HG03064 (cell line): ENCODE measurements around the gene LRFN3.
"Not testable (repeated sequence)": the region's sequence is repeated elsewhere in the genome, so short reads cannot be mapped to it uniquely, and the experiment has no call there.

Source experiments
- ATAC-seq: cut with Tn5 transposase; IDR thresholded peaks from one replicate; pipeline ENCODE4 v1.9.1; 2021; ENCODE audit warnings: low read depth; ENCODE audit not compliant: unreplicated experiment

Gene LRFN3

DNA sequence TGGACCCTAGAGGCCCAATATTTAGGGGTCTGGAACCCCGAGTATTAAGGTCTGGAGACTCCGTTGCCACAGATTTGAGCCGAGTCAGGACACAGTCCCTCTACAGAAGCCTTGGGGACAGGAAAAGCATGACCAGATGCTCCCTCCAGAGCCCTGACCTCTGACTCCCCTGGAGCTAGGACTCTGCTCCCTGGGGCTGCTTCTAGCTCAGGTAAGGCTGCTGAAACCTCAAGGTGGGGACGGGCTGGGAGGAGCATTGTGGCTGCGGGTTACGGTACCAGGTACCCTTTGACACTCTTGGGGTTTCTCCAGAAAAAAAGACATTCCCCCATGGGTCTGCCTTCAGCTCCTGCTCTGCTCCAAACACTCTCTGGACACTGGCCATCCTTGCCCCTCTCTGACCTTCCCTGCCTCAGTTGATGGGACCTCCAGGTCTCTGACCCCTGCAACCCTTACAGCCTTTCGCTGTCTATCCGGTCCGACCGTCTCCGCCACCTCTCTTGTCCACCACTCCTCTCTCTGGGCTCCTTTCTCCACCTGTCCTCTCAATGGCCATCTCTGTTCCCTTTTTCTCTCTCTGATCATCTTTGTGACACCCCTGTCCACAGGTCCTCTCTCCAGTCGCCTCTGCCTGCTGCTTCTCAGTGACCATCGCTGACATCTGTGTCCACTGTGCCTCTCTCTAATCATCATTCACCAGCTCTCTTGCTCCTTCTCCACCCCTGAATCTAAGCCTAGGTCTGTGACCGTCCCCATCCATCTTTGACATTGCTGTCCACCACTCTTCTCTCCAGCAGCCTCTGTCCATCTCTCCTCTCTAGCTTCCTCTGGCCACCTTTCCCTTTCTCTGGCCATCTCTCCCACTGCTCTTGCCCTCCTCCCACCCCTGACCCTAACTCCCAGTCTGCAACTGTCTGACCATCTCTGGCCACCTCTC, 1.4 kb downstream of the LRFN3 start:
- no peak for ATAC-seq

DNA sequence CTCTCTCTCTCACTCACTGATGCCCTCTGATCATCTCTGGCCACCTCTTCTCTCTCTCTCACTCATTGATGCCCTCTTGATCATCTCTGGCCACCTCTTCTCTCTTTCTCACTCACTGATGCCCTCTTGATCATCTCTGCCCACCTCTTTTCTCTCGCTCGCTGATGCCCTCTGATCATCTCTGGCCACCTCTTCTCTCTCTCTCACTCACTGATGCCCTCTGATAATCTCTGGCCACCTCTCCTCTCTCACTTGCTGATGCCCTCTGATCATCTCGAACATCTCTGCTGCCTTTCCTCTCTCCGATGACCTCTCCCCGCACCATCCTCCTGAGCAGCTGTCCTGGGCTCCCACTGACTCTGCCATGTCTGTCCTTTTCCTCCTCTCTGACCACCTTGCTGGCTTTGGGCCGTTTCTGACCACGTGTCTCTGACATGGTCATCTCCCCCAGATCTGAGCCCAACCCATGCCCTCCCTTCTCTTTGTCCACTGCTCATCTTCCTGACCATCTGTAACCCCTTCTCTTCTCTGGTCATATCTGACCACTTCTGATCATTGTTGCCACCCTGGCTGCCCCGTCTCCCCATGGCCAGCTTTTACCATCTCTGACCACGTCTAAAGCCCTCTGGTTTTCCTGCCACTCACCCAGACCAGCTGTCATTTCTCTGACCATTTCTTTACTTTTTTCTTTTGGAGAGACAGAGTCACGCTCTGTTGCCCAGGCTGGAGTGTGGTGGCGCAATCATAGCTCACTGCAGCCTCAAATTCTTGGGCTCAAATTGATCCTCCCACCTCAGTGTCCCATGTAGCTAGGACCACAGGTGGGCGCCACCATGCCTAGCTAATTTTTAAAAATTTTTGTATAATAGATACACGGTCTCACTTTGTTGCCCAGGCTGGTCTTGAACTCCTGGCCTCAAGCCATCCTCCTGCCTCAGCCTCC, 2.4 kb downstream of the LRFN3 start:
- ATAC-seq: no peak

DNA sequence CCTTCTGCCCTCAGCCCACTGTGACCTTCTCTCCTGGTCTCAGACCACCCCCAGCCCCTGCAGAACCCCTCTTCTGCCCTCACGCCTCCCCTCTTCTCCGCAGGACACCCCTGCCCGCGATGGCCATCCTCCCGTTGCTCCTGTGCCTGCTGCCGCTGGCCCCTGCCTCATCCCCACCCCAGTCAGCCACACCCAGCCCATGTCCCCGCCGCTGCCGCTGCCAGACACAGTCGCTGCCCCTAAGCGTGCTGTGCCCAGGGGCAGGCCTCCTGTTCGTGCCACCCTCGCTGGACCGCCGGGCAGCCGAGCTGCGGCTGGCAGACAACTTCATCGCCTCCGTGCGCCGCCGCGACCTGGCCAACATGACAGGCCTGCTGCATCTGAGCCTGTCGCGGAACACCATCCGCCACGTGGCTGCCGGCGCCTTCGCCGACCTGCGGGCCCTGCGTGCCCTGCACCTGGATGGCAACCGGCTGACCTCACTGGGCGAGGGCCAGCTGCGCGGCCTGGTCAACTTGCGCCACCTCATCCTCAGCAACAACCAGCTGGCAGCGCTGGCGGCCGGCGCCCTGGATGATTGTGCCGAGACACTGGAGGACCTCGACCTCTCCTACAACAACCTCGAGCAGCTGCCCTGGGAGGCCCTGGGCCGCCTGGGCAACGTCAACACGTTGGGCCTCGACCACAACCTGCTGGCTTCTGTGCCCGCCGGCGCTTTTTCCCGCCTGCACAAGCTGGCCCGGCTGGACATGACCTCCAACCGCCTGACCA, 3.3 kb downstream of the LRFN3 start:
- ATAC-seq: no peak

DNA sequence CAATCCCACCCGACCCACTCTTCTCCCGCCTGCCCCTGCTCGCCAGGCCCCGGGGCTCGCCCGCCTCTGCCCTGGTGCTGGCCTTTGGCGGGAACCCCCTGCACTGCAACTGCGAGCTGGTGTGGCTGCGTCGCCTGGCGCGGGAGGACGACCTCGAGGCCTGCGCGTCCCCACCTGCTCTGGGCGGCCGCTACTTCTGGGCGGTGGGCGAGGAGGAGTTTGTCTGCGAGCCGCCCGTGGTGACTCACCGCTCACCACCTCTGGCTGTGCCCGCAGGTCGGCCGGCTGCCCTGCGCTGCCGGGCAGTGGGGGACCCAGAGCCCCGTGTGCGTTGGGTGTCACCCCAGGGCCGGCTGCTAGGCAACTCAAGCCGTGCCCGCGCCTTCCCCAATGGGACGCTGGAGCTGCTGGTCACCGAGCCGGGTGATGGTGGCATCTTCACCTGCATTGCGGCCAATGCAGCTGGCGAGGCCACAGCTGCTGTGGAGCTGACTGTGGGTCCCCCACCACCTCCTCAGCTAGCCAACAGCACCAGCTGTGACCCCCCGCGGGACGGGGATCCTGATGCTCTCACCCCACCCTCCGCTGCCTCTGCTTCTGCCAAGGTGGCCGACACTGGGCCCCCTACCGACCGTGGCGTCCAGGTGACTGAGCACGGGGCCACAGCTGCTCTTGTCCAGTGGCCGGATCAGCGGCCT, 4.1 kb downstream of the LRFN3 start:
- ATAC-seq: no peak

DNA sequence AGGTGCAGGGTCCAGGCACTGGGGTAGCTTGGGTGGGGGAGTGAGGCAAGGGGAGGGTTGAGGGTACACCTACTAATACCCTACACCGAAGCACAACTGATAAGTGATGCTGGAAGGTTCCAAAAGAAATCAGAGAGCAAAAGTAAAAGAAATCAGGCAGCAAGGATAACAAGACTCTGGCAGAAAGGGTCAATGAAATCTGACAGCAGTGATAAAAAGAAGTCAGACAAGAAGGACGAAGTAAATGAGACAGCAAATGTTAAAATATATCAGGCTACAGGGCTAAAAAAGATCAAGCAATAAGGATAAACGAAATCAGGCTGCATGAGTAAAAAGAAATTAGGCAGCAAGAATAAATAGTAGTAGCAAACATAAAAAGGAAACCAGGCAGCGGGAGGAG, 4.7 kb downstream of the LRFN3 start:
- ATAC-seq: no peak

DNA sequence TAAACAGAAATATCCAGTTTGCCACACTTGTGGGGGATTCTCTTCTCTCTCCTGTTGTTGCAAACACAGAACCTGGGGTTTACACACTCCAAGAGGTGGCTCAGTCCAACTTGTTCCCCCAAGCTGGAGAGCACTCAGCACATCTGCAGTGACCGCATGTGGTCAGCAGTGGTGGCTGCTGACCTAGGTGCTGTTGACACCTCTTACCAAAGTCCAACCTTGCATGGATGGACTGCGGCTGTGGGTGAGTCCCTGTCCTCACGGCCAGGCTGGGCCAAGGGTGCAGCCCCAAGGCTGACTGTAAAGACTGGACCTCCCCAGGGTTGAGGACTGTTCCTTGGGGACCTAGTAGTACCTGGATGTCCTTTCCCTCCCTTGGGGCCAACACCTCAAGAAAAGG, 6.1 kb downstream of the LRFN3 start:
- ATAC-seq: no peak

DNA sequence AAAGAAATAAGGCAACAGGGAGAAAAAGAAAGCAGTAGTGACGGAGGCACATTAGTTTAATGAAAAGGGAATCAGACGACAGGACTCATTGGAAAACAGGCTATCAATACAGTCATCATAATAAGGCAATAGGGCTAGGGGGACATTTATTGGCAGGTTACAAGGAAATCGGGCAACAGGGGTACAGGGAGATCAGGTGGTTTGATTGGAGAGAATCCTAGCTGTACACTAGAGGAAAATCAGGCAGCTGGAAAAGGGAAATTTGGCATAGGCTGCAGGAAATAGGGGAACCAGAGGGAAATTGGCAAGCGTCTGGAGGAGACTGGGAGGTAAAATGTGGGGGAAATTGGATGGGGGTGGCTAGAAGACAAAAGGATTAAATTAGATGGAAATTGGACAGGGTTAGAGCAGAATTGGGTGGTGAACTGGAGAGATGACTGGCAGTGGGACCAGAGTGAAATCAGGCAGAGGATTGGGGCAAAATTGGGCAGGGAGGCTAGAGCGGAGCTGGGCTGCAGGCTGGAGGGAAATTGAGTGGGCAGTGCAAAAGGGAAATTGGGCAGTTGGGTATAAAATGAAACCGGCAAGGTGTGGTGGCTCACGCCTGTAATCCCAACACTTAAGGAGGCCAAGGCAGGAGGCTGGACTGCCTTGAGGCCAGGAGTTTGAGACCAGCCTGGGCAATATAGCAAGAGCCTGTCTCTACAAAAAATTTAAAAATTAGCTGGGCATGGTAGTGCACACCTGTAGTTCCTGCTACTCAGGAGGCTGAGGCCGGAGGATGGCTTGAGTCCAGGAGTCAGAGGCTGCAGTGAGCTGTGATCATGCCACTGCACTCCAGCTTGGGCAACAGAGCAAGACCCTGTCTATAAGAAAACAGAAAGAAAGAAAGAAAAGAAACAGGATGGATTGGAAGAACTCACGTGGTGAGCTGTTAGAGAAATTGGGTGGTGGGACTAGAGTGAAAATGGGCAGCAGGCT, 7.4 kb downstream of the LRFN3 start:
- ATAC-seq: no peak

DNA sequence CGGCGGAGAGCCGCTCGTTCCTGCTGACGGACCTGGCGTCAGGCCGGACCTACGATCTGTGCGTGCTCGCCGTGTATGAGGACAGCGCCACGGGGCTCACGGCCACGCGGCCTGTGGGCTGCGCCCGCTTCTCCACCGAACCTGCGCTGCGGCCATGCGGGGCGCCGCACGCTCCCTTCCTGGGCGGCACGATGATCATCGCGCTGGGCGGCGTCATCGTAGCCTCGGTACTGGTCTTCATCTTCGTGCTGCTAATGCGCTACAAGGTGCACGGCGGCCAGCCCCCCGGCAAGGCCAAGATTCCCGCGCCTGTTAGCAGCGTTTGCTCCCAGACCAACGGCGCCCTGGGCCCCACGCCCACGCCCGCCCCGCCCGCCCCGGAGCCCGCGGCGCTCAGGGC, 8.4 kb downstream of the LRFN3 start:
- ATAC-seq: no peak

DNA sequence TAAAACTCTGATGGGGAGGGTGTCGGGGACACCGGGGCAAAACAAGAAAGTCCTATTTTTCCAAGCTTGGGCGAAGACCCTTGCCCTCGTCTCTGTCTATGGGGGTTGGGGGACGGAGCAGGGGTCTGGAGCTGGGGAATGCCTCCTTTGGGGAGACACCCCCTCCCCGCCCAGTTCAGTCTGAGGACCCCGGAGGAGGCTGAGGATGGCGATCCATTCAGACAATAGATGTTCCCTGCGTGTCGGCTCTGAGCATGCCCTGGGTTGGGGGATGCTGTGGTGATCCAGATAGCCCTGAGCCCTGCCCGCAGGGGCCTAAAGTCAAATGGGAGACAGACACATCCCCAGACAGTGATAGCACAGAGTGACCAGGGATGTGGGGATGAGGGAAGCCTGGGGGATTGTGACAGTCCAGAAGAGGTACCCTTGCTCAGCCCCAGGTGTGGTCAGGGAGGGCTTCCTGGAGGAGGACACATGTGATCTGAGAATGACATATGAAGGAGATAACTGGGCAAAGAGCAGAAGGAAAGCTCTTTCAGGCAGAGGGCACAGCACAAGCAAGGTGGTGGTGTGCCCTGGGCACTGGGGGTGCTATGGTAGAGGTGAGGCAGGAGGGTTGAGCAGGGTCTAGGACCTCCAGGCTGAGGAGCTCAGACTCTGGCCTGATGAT, 9.1 kb downstream of the LRFN3 start:
- no peak for ATAC-seq

DNA sequence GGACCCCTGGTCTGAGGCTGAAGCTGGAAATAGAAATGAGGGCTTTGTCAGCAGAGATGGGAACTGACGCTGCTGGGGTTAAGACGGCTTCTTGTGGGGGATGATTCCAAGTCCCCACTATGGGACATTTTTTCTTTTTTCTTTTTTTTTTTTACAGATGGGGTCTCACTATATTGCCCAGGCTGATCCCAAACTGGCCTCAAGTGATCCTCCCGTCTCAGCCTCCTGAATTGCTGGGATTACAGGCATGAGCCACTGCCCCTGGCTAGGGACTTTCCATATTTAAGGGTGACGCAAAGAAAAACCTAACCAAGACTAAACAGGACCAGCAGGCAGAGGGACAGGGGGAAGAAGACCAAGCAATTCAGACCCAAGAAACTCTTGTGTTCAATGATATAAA, 10.0 kb downstream of the LRFN3 start:
- no peak for ATAC-seq

DNA sequence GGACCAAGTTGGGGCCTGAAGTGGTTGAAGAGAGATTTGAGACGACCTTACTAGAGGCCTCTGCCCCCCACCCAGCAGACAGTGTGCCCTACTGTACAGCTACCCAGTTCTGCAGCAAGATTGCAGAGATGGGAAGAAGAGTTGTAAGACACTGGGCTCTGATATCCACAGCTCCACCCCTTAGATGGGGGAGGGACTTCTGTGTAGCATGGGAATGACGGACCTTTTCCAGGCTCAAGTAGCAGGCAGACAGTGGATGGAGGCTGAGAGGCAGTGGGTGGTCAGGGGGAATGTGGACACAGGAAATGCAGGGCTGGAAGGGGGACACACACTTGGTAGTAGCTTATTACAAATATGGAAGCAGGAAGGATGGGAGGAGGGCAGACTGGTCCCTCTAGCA, 13.0 kb downstream of the LRFN3 start:
- ATAC-seq: no peak

DNA sequence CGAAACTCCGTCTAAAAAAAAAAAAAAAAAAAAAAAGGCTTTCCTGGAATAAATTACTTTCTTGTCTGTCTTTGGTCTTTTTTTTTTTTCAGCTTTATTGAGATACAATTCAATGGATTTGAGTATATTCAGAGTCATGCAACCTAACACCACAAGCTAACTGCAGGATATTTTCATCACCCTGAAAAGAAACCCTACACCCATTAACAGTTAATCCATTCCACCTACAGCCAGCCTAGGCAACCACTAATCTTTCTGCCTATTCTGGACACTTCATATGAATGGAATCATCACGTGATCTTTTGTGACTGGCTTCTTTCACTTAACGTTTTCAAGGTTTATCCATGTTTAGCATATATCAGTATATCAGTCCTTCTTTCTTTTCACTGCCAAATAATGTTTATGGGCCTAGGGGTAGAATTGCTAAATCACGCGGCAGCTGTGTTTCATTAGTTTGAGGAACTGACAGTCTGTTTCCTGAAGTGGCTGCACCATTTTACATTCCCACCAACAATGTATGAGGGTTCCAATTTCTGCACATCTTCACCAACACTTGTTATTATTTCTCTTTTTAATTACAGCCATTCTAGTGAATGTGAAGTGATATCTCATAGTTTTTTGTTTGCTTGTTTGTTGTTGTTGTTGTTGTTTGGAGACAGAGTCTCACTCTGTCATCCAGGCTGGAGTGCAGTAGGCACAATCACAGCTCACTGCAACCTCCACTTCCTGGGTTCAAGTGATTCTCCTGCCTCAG, 19.9 kb downstream of the LRFN3 start:
- no peak for ATAC-seq

DNA sequence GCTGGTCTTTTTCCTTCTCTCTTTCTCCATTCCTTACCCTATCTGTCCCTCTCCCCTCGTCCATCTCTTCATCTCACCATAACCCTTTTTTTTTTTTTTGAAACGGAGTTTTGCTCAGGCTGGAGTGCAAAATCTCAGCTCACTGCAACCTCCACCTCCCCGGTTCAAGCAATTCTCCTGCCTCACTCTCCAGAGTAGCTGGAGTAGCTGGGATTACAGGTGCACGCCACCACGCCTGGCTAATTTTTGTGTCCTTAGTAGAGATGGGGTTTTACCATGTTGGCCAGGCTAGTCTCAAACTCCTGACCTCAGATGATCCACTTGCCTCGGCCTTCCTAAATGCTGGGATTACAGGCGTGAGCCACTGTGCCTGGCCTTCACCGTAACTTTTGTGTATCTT, 21.2 kb downstream of the LRFN3 start:
- ATAC-seq: not testable (repeated sequence)

DNA sequence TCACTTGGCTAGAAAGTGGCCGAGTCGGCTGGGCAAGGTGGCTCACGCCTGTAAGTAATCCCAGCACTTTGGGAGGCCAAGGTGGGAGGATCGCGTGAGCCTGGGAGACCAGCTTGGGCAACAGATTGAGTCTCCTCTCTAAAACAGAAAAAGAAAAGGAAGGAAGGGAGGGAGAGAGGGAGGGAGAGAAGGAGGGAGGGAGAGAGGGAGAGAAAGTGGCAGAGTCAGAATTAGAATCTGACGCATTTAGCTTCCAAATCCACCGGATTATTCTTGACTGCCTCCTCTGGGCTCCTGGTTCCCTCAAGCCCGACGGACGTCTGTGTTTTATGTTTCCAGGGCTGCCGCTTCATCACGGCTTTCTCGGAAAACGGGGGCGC, 22.5 kb downstream of the LRFN3 start:
- no peak for ATAC-seq

DNA sequence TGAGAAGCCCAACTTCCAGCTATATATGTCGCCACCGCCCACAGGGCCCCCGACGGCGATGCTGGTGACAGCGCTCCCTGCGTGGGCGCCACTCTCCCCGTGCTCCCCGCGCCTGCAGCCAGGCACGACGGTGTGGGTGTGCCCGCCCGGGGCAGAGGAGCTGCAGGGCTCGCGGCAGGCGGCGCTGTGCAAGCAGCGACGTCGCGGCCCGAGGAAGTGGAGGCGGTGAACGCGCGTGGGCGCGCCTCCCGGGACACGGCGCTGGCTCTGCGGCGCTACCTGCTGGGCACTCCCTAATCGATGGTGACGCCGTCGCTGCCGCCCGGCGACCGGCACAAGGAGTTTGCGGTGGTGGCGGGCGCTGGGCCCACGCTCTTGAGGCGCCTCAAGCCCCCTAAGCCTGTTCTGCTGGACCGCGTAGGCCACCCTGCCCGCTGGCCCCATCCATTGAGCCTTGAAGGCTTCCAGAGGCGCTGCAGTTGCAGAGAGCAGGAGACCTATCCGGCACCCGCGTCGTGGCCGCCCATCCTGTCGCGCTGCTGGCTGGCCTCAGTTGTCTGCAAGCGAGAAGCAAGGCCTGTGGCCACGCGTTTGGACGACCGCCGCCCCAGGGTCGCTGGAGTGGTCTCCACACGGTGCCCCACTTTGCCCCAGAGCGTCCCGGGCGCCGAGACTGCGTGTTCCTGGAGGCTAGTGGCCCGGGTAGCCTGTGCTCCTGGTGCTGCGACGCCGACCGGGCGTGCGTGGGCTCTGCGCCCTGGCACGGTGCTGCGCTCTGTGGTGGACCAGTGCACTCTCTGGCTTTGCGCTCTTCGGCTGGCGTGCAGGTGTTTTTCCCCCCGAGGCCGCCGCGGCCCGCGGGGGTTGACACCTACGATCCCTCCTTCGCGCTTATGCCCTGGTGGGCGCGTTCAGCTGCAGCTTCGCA, 23.1 kb downstream of the LRFN3 start:
- no peak for ATAC-seq

DNA sequence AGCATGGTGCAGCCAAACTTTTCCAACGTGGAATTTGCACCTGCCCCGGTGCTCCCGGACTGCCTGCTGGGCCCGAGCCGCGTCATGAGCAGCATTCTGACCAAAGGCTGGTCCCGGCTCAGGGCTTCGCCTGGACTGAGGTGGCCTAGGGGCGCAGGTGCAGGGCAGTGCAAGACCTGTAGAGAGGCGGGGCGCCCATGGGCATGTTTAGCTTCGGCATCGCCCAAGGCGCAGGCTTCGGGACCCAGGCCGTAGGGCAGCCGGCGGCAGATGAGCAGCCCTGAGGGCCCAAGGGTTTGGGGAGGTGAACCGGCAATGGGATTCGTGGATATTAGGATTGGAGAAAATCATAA, 23.8 kb downstream of the LRFN3 start:
- ATAC-seq: no peak

DNA sequence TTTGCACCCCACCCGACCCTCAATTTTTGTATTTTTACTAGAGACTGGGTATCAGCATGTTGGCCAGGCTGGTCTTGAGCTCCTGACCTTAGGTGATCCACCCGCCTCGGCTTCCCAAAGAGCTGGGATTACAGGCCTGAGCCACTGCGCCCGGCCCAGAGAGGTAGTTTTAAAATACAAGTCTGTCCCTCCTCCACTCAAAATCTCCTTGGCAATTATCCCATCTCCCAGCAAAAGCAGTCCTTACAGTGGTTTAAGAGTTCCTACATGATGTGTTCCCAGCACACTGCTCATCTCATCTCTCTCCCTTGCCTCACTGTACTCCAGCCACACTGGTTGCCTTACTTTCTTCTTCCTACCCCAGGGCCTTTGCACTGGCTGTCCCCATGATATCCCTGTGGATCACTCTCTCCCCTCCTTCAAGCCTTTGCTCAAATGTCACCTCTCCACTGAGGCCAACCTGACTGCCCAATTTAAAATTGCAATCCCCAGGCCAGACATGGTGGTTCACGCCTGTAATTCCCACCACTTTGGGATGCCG, 24.3 kb downstream of the LRFN3 start:
- no peak for ATAC-seq
